ENCODE data around the gene AKR1D1.

- TF ChIP-seq, protein P1, sequence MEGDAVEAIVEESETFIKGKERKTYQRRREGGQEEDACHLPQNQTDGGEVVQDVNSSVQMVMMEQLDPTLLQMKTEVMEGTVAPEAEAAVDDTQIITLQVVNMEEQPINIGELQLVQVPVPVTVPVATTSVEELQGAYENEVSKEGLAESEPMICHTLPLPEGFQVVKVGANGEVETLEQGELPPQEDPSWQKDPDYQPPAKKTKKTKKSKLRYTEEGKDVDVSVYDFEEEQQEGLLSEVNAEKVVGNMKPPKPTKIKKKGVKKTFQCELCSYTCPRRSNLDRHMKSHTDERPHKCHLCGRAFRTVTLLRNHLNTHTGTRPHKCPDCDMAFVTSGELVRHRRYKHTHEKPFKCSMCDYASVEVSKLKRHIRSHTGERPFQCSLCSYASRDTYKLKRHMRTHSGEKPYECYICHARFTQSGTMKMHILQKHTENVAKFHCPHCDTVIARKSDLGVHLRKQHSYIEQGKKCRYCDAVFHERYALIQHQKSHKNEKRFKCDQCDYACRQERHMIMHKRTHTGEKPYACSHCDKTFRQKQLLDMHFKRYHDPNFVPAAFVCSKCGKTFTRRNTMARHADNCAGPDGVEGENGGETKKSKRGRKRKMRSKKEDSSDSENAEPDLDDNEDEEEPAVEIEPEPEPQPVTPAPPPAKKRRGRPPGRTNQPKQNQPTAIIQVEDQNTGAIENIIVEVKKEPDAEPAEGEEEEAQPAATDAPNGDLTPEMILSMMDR (IDR thresholded peaks at IDR 0.05), result no peak
- no peak for TF ChIP-seq POLR2A (IDR thresholded peaks at IDR 0.05)
Observed at GRCh38 chr7:138075350-138075749, 909 bp upstream of the AKR1D1 start.
